HG03378 (cell line): Measurements from ENCODE around the gene RPL7L1.
A peak's percentile ranks its signal among the peaks of the same experiment; 100 is the strongest.
"Not testable (repeated sequence)": the region's sequence is repeated elsewhere in the genome, so short reads cannot be mapped to it uniquely, and the experiment has no call there.

Source experiments
- ATAC-seq: cut with Tn5 transposase; IDR thresholded peaks from one replicate; pipeline ENCODE4 v1.9.1; 2021; ENCODE audit warnings: mild to moderate bottlenecking, moderate library complexity; ENCODE audit not compliant: unreplicated experiment

The RPL7L1 gene

GRCh38 chr6:42879372-42880239 is at the start of gene RPL7L1:
RPL7L1 (plus strand) TSS chr6:42879616; CDS start chr6:42879911, 295 bp downstream.
- peak; percentile 82 for ATAC-seq

GRCh38 chr6:42831237-42831636 is 48.2 kb upstream of the RPL7L1 start:
- ATAC-seq, result no peak

- ATAC-seq, result no peak
Measured at GRCh38 chr6:42834056-42834455, 45.4 kb upstream of the RPL7L1 start.

GRCh38 chr6:42841844-42842584 is 37.4 kb upstream of the RPL7L1 start:
- no peak for ATAC-seq

- ATAC-seq, result no peak
Measured at GRCh38 chr6:42845327-42845694, 34.1 kb upstream of the RPL7L1 start.

GRCh38 chr6:42846505-42846904 is 32.9 kb upstream of the RPL7L1 start:
- ATAC-seq, result no peak

- no peak for ATAC-seq
Measured at GRCh38 chr6:42848700-42849099, 30.7 kb upstream of the RPL7L1 start.

- no peak for ATAC-seq
Measured at GRCh38 chr6:42851599-42851998, 27.8 kb upstream of the RPL7L1 start.

- no peak for ATAC-seq
Measured at GRCh38 chr6:42860036-42860435, 19.4 kb upstream of the RPL7L1 start.

- ATAC-seq, result no peak
Measured at GRCh38 chr6:42860481-42860880, 18.9 kb upstream of the RPL7L1 start.

GRCh38 chr6:42864602-42865001 is 14.8 kb upstream of the RPL7L1 start:
- no peak for ATAC-seq

GRCh38 chr6:42870145-42870936 is 9.1 kb upstream of the RPL7L1 start:
- no peak for ATAC-seq

- ATAC-seq, result no peak
Measured at GRCh38 chr6:42871711-42872110, 7.7 kb upstream of the RPL7L1 start.

- no peak for ATAC-seq
Measured at GRCh38 chr6:42873313-42873712, 6.1 kb upstream of the RPL7L1 start.

- ATAC-seq, result no peak
Measured at GRCh38 chr6:42877695-42878094, 1.7 kb upstream of the RPL7L1 start.

- not testable (repeated sequence) for ATAC-seq
Measured at GRCh38 chr6:42880240-42880817, 913 bp downstream of the RPL7L1 start.

- not testable (repeated sequence) for ATAC-seq
Measured at GRCh38 chr6:42880871-42881270, 1.5 kb downstream of the RPL7L1 start.

- ATAC-seq, result no peak
Measured at GRCh38 chr6:42885702-42886101, 6.3 kb downstream of the RPL7L1 start.

- ATAC-seq, result not testable (repeated sequence)
Measured at GRCh38 chr6:42888201-42888600, 8.8 kb downstream of the RPL7L1 start.

- ATAC-seq, result peak; percentile 8
Measured at GRCh38 chr6:42889815-42890214, 10.4 kb downstream of the RPL7L1 start.
